K562 (cell line): ENCODE data around the gene NEUROG1. TPM values are rescaled to one million over a fixed set of nuclear protein-coding genes. Genes with fewer than 3 reads are reported as not detected.

Experiments used
- MECOM ChIP-seq: fragments of 250-450 bp; sonication (Bioruptor Pico); IDR thresholded peaks from 2 replicates; pipeline ENCODE4 v1.8.0; 2022; ENCODE audit warnings: inconsistent platforms
- NCOA6 ChIP-seq: fragments of 450-650 bp; IDR thresholded peaks from 2 replicates; pipeline ENCODE4 v1.6.1; 2017; ENCODE audit warnings: mild to moderate bottlenecking
- NR2F6 ChIP-seq: fragments of 450-650 bp; formaldehyde crosslinking; IDR thresholded peaks from 2 replicates; pipeline ENCODE4 v1.4.0; 2020; ENCODE audit warnings: mild to moderate bottlenecking
- PCBP2 ChIP-seq: fragments of 200-400 bp; formaldehyde crosslinking; IDR thresholded peaks from 2 replicates; pipeline ENCODE4 v1.6.1; 2018; ENCODE audit warnings: low read length, low read depth, mild to moderate bottlenecking, moderate library complexity; ENCODE audit not compliant: poor library complexity, severe bottlenecking
- PHF21A ChIP-seq: fragments of 450-650 bp; IDR thresholded peaks from 2 replicates; pipeline ENCODE4 v1.6.1; 2017; ENCODE audit warnings: low read depth, borderline replicate concordance
- RAD21 ChIP-seq, 2 experiments: fragments of 250-450 bp in 1 of 2; fragments of 450-650 bp in 1 of 2; sonication (Bioruptor Pico) in 1 of 2; formaldehyde crosslinking in 1 of 2; IDR thresholded peaks in 1 of 2; conservative IDR thresholded peaks in 1 of 2; 2 replicates each; pipeline versions ENCODE4 v1.4.0 to v1.8.0; 2020 to 2022; ENCODE audit warnings: mild to moderate bottlenecking in 2 of 2, moderate library complexity in 1 of 2
- SAP30 ChIP-seq: fragments of 200-600 bp; sonication (generic); IDR thresholded peaks from 2 replicates; pipeline ENCODE4 v1.6.1; 2012; ENCODE audit warnings: borderline replicate concordance, low read depth, mild to moderate bottlenecking, moderate library complexity, low read length, control low read depth, inconsistent platforms; ENCODE audit not compliant: insufficient read depth, poor library complexity, severe bottlenecking
- STAT5B ChIP-seq: fragments of 250-450 bp; sonication (Bioruptor Pico); IDR thresholded peaks from 2 replicates; pipeline ENCODE4 v1.8.0; 2021; ENCODE audit warnings: mild to moderate bottlenecking, inconsistent platforms
- TFAM ChIP-seq: fragments of 250-450 bp; sonication (Bioruptor Pico); conservative IDR thresholded peaks from 2 replicates; pipeline ENCODE4 v1.5.0; 2021; ENCODE audit warnings: mild to moderate bottlenecking, moderate library complexity
- WHSC1 ChIP-seq: IDR thresholded peaks from one replicate; pipeline ENCODE4 v1.6.1; 2012; ENCODE audit warnings: low read length, control low read depth, inconsistent platforms
- ZNF143 ChIP-seq: sonication (generic); formaldehyde crosslinking; IDR thresholded peaks from 2 replicates; pipeline ENCODE4 v1.9.0; 2022; ENCODE audit warnings: mild to moderate bottlenecking, missing genetic modification reagents
- ZNF384 ChIP-seq: IDR thresholded peaks from 2 replicates; pipeline ENCODE4 v1.6.1; 2012; ENCODE audit warnings: low read depth, low read length, improper control_type of control experiment
- ZNF77 ChIP-seq: fragments of 250-450 bp; sonication (Bioruptor Pico); IDR thresholded peaks from 2 replicates; pipeline ENCODE4 v1.5.0; 2020
- polyA plus RNA-seq, 8 experiments: library from polyadenylated mRNA; depleted of rRNA in 4 of 8; stranded (reverse) in 5 of 8; unstranded in 3 of 8; fragments of >200 nt; fragmentation: Nextera tagmentation in 2 of 8; fragmentation: Illumina TruSeq in 1 of 8; extraction: Ambion mirVana in 2 of 8; extraction: Trizol in 1 of 8; gene quantifications; 2 replicates each; pipeline versions ENCODE4 v1.2.1 to v1.2.3, GENCODE V29; 2011 to 2014; ENCODE audit warnings: inconsistent platforms in 1 of 8, missing spikeins in 1 of 8
- total RNA-seq, 7 experiments: library from RNA; depleted of rRNA in 6 of 7; stranded (reverse); fragments of >200 nt in 6 of 7; fragmentation: Illumina TruSeq in 2 of 7; extraction: Trizol in 2 of 7; gene quantifications; 2 replicates each; pipeline versions ENCODE4 v1.2.1 to v1.2.3, GENCODE V29; 2011 to 2021; ENCODE audit warnings: low replicate concordance in 1 of 7
- TF ChIP-seq, protein P1 (sequence below): fragments of 450-650 bp; IDR thresholded peaks from 2 replicates; pipeline ENCODE4 v1.6.1; 2018; ENCODE audit not compliant: partially characterized antibody

The NEUROG1 gene
- total and polyA plus RNA-seq, 9 of the 15 experiments (the other 6 are each of a cell fraction or from before 2014, with no cell fraction given), result not detected

DNA sequence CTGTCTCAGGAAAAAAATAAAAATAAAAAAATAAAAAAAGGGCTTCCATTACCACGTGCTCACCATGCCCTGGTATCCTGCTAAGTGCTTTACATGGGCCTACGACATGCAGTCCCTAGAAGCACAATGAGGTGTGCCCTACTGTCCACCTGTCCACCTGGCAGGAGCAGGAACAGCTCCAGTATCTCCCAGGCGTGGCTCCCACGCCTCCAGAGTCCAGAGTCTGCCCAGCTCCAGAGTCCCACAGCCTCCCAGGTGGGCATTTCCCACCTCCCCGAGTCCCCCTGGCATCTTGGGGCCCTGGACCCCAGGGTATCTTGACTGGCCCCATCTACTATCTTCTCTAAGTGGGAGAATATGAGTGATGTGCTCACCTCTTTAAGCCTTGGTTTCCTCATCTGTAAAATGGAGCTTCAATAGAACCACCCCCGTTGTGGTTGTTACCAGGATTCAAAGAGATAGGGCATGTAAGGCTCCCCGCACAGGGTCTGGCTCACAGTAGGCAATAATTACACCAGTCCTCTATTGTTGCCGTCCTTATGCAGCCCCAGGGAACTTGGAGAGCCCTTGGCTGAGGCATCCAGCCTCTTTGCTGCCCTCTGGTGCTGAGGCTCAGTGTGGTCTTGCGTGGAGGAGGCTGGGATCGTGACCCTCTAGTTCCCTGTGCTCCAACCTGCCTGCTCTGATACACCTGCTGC, 34.1 kb upstream of the NEUROG1 start (continued):
- peak; percentile 12 to 51; a peak in 2 of 4 replicates for TF ChIP-seq RAD21 (CRISPR knock-in tag; conservative IDR thresholded peaks at IDR 0.05 in 1 of 2, IDR thresholded peaks at IDR 0.05 in 1 of 2)
- TF ChIP-seq ZNF384, result no peak
- TF ChIP-seq SAP30, result no peak
- no peak for TF ChIP-seq ZNF77 (CRISPR knock-in tag)
- TF ChIP-seq ZNF143 (CRISPR knock-in tag), result no peak
- TF ChIP-seq NR2F6 (CRISPR knock-in tag), result no peak
- TF ChIP-seq TFAM (CRISPR knock-in tag), result no peak
- TF ChIP-seq PHF21A, result no peak
- no peak for TF ChIP-seq STAT5B
- no peak for TF ChIP-seq WHSC1
- TF ChIP-seq MECOM (CRISPR knock-in tag), result no peak
- no peak for TF ChIP-seq NCOA6
- TF ChIP-seq, protein P1, sequence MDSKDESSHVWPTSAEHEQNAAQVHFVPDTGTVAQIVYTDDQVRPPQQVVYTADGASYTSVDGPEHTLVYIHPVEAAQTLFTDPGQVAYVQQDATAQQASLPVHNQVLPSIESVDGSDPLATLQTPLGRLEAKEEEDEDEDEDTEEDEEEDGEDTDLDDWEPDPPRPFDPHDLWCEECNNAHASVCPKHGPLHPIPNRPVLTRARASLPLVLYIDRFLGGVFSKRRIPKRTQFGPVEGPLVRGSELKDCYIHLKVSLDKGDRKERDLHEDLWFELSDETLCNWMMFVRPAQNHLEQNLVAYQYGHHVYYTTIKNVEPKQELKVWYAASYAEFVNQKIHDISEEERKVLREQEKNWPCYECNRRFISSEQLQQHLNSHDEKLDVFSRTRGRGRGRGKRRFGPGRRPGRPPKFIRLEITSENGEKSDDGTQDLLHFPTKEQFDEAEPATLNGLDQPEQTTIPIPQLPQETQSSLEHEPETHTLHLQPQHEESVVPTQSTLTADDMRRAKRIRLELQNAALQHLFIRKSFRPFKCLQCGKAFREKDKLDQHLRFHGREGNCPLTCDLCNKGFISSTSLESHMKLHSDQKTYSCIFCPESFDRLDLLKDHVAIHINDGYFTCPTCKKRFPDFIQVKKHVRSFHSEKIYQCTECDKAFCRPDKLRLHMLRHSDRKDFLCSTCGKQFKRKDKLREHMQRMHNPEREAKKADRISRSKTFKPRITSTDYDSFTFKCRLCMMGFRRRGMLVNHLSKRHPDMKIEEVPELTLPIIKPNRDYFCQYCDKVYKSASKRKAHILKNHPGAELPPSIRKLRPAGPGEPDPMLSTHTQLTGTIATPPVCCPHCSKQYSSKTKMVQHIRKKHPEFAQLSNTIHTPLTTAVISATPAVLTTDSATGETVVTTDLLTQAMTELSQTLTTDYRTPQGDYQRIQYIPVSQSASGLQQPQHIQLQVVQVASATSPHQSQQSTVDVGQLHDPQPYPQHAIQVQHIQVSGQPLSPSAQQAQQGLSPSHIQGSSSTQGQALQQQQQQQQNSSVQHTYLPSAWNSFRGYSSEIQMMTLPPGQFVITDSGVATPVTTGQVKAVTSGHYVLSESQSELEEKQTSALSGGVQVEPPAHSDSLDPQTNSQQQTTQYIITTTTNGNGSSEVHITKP, result no peak
- no peak for TF ChIP-seq PCBP2
